Breast epithelium (tissue), 4 donors: Measurements from ENCODE around the gene ING4. TPM values are rescaled to one million over a fixed set of nuclear protein-coding genes. Genes with fewer than 3 reads are reported as not detected.

Experiments used
- DNase-seq, 2 donors: peaks; one replicate each; pipeline ENCODE4 v3.0.0-alpha.2; 2019; ENCODE audit warnings: low spot score in 2 of 2
- H3K27ac ChIP-seq, 2 donors: fragments of 200-600 bp; sonication (generic) in 1 of 2; one replicate each; pipeline ENCODE4 v1.5.1; 2016 to 2019; ENCODE audit warnings: mild to moderate bottlenecking in 1 of 2
- H3K27me3 ChIP-seq, 2 donors: fragments of 200-600 bp; sonication (generic) in 1 of 2; one replicate each; pipeline versions ENCODE4 v1.5.1 to v1.6.0; 2017 to 2019; ENCODE audit warnings: control low read depth in 1 of 2, mild to moderate bottlenecking in 1 of 2
- H3K36me3 ChIP-seq: fragments of 200-600 bp; one replicate; pipeline ENCODE4 v1.5.1; 2019
- H3K4me1 ChIP-seq, 2 donors: fragments of 200-600 bp; sonication (generic); one replicate each; pipeline ENCODE4 v1.5.1; 2016 to 2019; ENCODE audit warnings: control low read depth in 1 of 2
- H3K4me3 ChIP-seq, 3 donors: fragments of 200-600 bp; sonication (generic); 1 replicate in 2 of 3; 2 replicates in 1 of 3; pipeline ENCODE4 v1.5.1; 2016 to 2019; ENCODE audit warnings: mild to moderate bottlenecking in 3 of 3, moderate library complexity in 2 of 3
- H3K9me3 ChIP-seq, 2 donors: fragments of 200-600 bp; sonication (generic) in 1 of 2; one replicate each; pipeline ENCODE4 v1.5.1; 2016 to 2019; ENCODE audit warnings: control low read depth in 1 of 2
- CTCF ChIP-seq, 3 donors: fragments of 450-650 bp; IDR thresholded peaks; one replicate each; pipeline ENCODE4 v1.5.1; 2016 to 2017; ENCODE audit warnings: antibody characterized with exemption in 3 of 3, mild to moderate bottlenecking in 3 of 3, moderate library complexity in 3 of 3
- POLR2A ChIP-seq: fragments of 450-650 bp; IDR thresholded peaks from one replicate; pipeline ENCODE4 v1.6.1; 2016; ENCODE audit warnings: antibody characterized with exemption, mild to moderate bottlenecking, moderate library complexity
- POLR2AphosphoS5 ChIP-seq, 3 donors: sonication (generic); formaldehyde crosslinking; IDR thresholded peaks; one replicate each; pipeline ENCODE4 v1.6.1; 2017; ENCODE audit warnings: antibody characterized with exemption in 3 of 3
- intact Hi-C: fragments of 100-400 bp; cut with DNase I; formaldehyde crosslinking; loops from one replicate; pipeline ENCODE4 v1.15.1; 2023; ENCODE audit warnings: low total_unique reads
- total RNA-seq, 3 donors: library from RNA; depleted of rRNA; stranded (reverse); fragments of >200 nt; gene quantifications; one replicate each; pipeline ENCODE4 v1.1.0, GENCODE V29; 2016

ING4 gene
- total RNA-seq, 3 donors from 2014 or later: 51.1 to 74.2 (median 56.3) TPM

- H3K27me3 ChIP-seq: no peaks in the 10 kb centered on the region
- peak overlapping the region in 2 of 3 donors; percentile 25 to 52 for H3K4me3 ChIP-seq
- TF ChIP-seq POLR2AphosphoS5 (IDR thresholded peaks at IDR 0.05): peak in 1 of 3 donors; percentile 22
- TF ChIP-seq POLR2A: no peak
- TF ChIP-seq CTCF (IDR thresholded peaks at IDR 0.05): no peak
- H3K27ac ChIP-seq: peak overlapping the region; percentile 92 to 98
- peaks cover 5 to 23% of the 10 kb centered on the region in 2 donors for H3K4me1 ChIP-seq
- DNase-seq: peak; percentile 82 to 89
- no peaks in the 10 kb centered on the region for H3K36me3 ChIP-seq
- intact Hi-C loops: loop anchor here (10.0 kb wide), 1 partner anchor 212 kb away; the partner anchor contains the start of genes GPR162 and P3H3
- H3K9me3 ChIP-seq: no peaks in the 10 kb centered on the region
Measured at GRCh38 chr12:6613015-6613775, 49.7 kb downstream of the ING4 start.

GRCh38 chr12:6612652-6613014, 50.3 kb downstream of the ING4 start:
- H3K4me3 ChIP-seq: peak overlapping the region in 2 of 3 donors; percentile 25 to 52
- peaks cover 5 to 23% of the 10 kb centered on the region in 2 donors for H3K4me1 ChIP-seq
- no peaks in the 10 kb centered on the region for H3K27me3 ChIP-seq
- no peaks in the 10 kb centered on the region for H3K9me3 ChIP-seq
- H3K27ac ChIP-seq: peak overlapping the region; percentile 92 to 98
- H3K36me3 ChIP-seq: no peaks in the 10 kb centered on the region
- TF ChIP-seq POLR2A (no peak), CTCF (IDR thresholded peaks at IDR 0.05) (no peak), POLR2AphosphoS5 (IDR thresholded peaks at IDR 0.05) (no peak)
- intact Hi-C loops: loop anchor here (10.0 kb wide), 1 partner anchor 212 kb away; the partner anchor contains the start of genes GPR162 and P3H3
- DNase-seq: no peak

GRCh38 chr12:6612247-6612646, 50.7 kb downstream of the ING4 start:
- Histone ChIP-seq H3K4me1 (peaks cover 5 to 23% of the 10 kb centered on the region in 2 donors), H3K4me3 (peak overlapping the region in 2 of 3 donors; percentile 25 to 52), H3K9me3 (no peaks in the 10 kb centered on the region), H3K27ac (peak overlapping the region; percentile 92 to 98), H3K27me3 (no peaks in the 10 kb centered on the region), H3K36me3 (no peaks in the 10 kb centered on the region)
- TF ChIP-seq POLR2A (no peak), CTCF (IDR thresholded peaks at IDR 0.05) (no peak), POLR2AphosphoS5 (IDR thresholded peaks at IDR 0.05) (no peak)
- intact Hi-C loops: loop anchor here (10.0 kb wide), 1 partner anchor 213 kb away; the partner anchor contains the start of genes GPR162 and P3H3
- no peak for DNase-seq

GRCh38 chr12:6608592-6609281, 54.2 kb downstream of the ING4 start:
- TF ChIP-seq POLR2A (no peak), POLR2AphosphoS5 (IDR thresholded peaks at IDR 0.05) (peak in 1 of 3 donors; percentile 30), CTCF (IDR thresholded peaks at IDR 0.05) (no peak)
- Histone ChIP-seq H3K27me3 (no peaks in the 10 kb centered on the region), H3K27ac (peak overlapping the region; percentile 98 to 100), H3K4me3 (no peak overlapping the region), H3K9me3 (no peaks in the 10 kb centered on the region), H3K4me1 (peaks cover 12 to 28% of the 10 kb centered on the region in 2 donors), H3K36me3 (no peaks in the 10 kb centered on the region)
- DNase-seq: peak in 1 of 2 donors; percentile 63
- intact Hi-C loops: no loop called here
